Measurements from ENCODE around the gene EFTUD2.

The EFTUD2 gene

DNA sequence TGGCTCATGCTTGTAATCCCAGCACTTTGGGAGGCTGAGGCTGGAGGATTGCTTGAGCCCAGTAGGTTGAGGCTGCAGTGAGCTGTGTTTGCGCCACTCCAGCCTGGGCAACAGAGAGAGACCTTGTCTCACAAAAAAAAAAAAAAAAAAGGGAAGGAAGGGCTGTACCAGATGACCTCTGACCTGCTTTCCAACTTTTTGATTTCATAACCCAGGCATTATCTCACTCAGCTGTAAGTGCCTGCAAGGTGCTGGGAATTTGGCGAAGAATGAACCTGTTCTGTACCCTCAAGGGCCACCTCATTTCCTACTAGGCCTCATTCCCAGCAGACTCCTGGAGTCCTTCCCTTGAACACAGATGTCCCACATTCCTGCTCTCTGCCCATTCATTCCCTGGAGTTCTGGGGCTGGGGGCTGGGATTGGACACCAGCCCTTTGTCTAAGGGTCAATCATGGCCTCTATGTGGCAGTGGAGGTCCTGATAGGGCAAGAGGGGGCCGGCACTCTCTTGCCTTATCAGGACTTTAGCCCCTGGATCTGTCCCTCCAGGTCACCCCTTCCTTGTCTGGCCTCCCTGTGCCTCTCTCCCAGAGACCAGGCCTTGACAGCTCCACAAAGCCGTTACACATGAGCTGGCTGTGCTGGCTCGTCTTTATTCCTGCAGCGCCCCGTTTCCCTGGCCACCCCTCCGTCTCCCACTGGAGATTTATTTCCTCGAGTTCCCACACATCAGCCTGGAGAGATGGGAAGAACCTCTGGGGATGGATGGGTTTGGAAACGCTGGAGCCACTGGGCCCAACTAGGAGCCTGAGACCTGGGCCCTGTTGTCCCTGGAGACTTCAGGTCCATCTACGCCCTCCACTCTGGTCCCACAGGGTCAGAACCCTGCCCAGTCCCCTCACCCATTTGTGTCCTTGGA, 16.9 kb upstream of the EFTUD2 start:
- Histone ChIP-seq H3K27ac (no peak overlapping the region), H3K27me3 (ENCODE audit: control insufficient read depth, insufficient read depth, low read length) (no peaks in the 10 kb centered on the region), H3K4me2 (ENCODE audit: low read length) (no peak overlapping the region), H2AFZ (no peak overlapping the region), H3K9ac (no peak overlapping the region), H3K4me3 (ENCODE audit: low read depth, low read length) (no peak overlapping the region), H3K36me3 (ENCODE audit: control insufficient read depth, insufficient read depth, low read length) (no peaks in the 10 kb centered on the region), H3K4me1 (no peaks in the 10 kb centered on the region), H3K9me3 (ENCODE audit: control insufficient read depth, low read length) (no peaks in the 10 kb centered on the region), H3K79me2 (no peaks in the 10 kb centered on the region)
- TF ChIP-seq, protein P1, sequence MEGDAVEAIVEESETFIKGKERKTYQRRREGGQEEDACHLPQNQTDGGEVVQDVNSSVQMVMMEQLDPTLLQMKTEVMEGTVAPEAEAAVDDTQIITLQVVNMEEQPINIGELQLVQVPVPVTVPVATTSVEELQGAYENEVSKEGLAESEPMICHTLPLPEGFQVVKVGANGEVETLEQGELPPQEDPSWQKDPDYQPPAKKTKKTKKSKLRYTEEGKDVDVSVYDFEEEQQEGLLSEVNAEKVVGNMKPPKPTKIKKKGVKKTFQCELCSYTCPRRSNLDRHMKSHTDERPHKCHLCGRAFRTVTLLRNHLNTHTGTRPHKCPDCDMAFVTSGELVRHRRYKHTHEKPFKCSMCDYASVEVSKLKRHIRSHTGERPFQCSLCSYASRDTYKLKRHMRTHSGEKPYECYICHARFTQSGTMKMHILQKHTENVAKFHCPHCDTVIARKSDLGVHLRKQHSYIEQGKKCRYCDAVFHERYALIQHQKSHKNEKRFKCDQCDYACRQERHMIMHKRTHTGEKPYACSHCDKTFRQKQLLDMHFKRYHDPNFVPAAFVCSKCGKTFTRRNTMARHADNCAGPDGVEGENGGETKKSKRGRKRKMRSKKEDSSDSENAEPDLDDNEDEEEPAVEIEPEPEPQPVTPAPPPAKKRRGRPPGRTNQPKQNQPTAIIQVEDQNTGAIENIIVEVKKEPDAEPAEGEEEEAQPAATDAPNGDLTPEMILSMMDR (IDR thresholded peaks at IDR 0.05): no peak

DNA sequence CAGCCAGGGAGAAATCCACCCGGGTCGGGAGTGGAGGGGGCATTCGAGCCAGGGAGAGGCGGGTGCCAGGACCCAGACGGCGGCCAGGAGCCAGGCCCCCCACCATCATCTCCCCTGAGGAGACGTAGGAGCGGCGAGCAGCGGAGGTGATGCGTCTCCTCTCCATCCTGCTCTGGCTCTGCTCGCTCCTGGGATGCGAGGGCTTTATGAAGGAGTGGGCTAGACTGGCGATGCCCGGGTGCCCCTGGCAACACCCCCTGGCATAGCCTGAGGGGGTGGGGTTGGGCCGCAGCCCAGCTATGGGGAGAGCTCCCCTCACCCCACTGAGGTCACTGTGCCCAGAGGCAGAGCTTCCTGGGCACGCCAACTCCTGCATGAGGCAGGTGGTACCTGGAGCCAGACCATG, 16.1 kb upstream of the EFTUD2 start, which contains the start of gene GFAP:
TSS of gene GFAP (minus strand) at position 180 of the 406 bp plus-strand sequence. CDS start at position 166, 14 bp downstream.
- Histone ChIP-seq H3K9ac (no peak within 1 kb of the TSS), H3K4me3 (ENCODE audit: low read depth, low read length) (no peak within 1 kb of the TSS)

DNA sequence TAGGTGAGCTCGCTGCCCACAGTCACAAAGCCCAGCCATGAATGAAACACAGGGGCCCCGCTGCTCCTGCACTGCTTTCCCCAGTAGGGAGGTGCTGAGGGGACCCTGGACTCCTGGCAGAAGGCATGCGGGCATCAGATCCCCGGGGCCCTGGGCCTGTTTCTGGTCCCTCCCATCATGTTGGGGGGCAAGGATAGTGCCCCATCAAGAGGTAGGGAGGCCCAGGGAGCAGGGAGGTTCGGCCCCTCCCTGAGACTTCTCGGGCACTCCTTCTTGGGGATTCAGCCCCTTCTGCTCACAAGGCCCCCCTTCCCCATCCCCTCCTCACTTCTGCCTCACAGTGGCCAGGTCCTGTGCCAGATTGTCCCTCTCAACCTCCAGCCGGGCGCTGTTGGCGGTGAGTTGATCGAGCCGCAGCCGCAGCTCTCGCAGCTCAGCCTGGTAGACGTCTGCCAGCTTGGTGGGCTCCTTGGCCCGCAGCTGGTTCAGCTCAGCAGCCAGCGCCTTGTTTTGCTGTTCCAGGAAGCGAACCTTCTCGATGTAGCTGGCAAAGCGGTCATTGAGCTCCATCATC, 15.5 kb upstream of the EFTUD2 start:
- H3K4me3 ChIP-seq (ENCODE audit: low read depth, low read length): no peak overlapping the region
- TF ChIP-seq, protein P1 (IDR thresholded peaks at IDR 0.05): no peak
- H3K4me1 ChIP-seq: no peaks in the 10 kb centered on the region
- no peaks in the 10 kb centered on the region for H3K27me3 ChIP-seq (ENCODE audit: control insufficient read depth, insufficient read depth, low read length)
- no peaks in the 10 kb centered on the region for H3K36me3 ChIP-seq (ENCODE audit: control insufficient read depth, insufficient read depth, low read length)
- no peak overlapping the region for H3K9ac ChIP-seq
- H3K4me2 ChIP-seq (ENCODE audit: low read length): no peak overlapping the region
- H3K27ac ChIP-seq: no peak overlapping the region
- H3K79me2 ChIP-seq: no peaks in the 10 kb centered on the region
- no peak overlapping the region for H2AFZ ChIP-seq
- H3K9me3 ChIP-seq (ENCODE audit: control insufficient read depth, low read length): no peaks in the 10 kb centered on the region

More for the DNA sequence above, 16.1 kb upstream of the EFTUD2 start, which contains the start of gene GFAP:
- H3K4me2 ChIP-seq (ENCODE audit: low read length): no peak within 1 kb of the TSS
- H3K27me3 ChIP-seq (ENCODE audit: control insufficient read depth, insufficient read depth, low read length): no peaks in the 10 kb centered on the region
- no peaks in the 10 kb centered on the region for H3K4me1 ChIP-seq
- H3K9me3 ChIP-seq (ENCODE audit: control insufficient read depth, low read length): no peaks in the 10 kb centered on the region
- no peak within 1 kb of the TSS for H3K27ac ChIP-seq
- H2AFZ ChIP-seq: no peak within 1 kb of the TSS
- H3K36me3 ChIP-seq (ENCODE audit: control insufficient read depth, insufficient read depth, low read length): no peaks in the 10 kb centered on the region
- TF ChIP-seq, protein P1 (IDR thresholded peaks at IDR 0.05): no peak
- no peaks in the 10 kb centered on the region for H3K79me2 ChIP-seq

DNA sequence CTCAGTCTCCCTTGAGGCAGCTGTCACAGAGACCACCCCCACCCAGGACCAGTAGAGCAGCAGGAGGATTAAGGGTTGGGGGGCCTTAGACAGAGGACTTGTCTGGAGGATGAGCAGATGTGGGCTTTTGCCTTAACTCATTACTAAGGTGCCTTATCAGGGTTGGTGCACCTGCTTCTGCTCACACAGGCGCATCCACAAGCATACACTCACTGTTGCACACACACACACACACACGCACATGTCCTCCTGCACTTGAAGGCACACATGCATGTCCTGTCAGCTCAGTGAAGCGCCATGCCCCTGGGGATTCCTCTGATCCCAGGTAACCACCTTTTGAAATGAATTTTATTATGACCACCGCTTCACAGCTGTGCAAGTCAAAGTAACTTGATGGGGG, 14.9 kb upstream of the EFTUD2 start:
- Histone ChIP-seq H2AFZ (no peak overlapping the region), H3K36me3 (ENCODE audit: control insufficient read depth, insufficient read depth, low read length) (no peaks in the 10 kb centered on the region), H3K4me2 (ENCODE audit: low read length) (no peak overlapping the region), H3K27ac (no peak overlapping the region), H3K9me3 (ENCODE audit: control insufficient read depth, low read length) (no peaks in the 10 kb centered on the region), H3K27me3 (ENCODE audit: control insufficient read depth, insufficient read depth, low read length) (no peaks in the 10 kb centered on the region), H3K4me3 (ENCODE audit: low read depth, low read length) (no peak overlapping the region), H3K9ac (no peak overlapping the region), H3K79me2 (no peaks in the 10 kb centered on the region), H3K4me1 (no peaks in the 10 kb centered on the region)
- TF ChIP-seq, protein P1 (IDR thresholded peaks at IDR 0.05): no peak

Data from parathyroid adenoma (tissue), 2 donors.